Measurements from ENCODE around the gene AK8. TPM values are rescaled to one million over a fixed set of nuclear protein-coding genes. Genes with fewer than 3 reads are reported as not detected.

Gene AK8
- total RNA-seq, 1 donor from 2014 or later: not detected

DNA sequence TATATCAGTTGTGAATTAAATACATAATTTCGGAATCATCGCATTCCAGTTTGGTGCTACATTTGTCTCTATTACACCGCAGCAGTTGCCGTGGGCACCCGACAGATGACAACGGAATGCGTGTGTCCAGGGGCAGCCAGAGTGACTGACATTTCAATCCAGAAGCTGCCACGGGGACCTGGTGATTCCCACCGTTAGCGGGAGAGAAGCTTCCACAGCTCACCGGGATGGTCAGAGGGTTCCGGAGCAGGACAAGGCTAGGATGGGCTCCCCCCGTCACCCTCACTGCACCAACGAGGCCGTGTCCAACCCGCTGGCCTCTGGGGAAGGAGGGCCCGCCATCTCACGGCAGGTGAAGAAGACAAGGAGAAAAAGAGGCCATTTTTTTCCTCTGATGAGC, 121.1 kb downstream of the AK8 start:
- Mint-ChIP-seq H3K27me3 (ENCODE audit: insufficient read depth) (peaks cover 6% of the 10 kb centered on the region), H3K27ac (no peak overlapping the region), H3K4me1 (ENCODE audit: low read depth) (no peaks in the 10 kb centered on the region), H3K4me3 (no peak overlapping the region), H3K36me3 (ENCODE audit: low read depth) (no peaks in the 10 kb centered on the region), H3K9me3 (no peaks in the 10 kb centered on the region)
- no peak for DNase-seq (ENCODE audit: low spot score)
- intact Hi-C loops (cut with micrococcal nuclease): no loop called here

DNA sequence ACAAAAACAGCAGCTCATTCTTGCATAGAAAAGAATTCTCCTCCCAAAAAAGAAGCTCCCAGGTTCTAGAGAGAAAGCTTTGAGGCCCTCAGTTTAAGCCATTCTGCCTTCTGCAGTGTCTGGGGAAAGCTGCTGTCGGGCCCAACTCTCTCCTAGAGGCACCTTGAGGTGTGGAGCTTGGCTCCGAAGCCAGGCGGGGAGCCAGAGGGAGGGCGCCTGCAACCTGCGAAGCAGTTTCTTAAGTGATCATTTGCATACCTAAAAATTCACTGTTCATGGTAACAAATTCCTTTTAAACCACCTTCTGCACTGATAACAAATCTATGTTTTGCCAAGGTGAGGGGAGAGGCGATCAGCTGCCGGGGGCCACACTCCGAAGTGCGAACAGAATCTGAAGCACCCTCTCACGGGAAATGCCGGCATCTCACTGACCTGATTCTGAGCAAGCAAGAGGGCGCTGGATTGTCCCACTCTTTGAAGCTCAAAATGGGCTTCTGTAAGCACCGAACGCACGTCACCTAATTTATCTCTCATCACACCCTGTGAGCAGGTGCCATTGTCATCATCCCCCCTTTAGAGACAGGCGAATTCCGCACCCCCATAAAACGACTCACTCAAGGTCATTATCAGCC, 121.8 kb downstream of the AK8 start:
- no peak overlapping the region for H3K4me3 Mint-ChIP-seq
- no peak overlapping the region for H3K27ac Mint-ChIP-seq
- DNase-seq (ENCODE audit: low spot score): no peak
- intact Hi-C loops (cut with micrococcal nuclease): no loop called here
- H3K27me3 Mint-ChIP-seq (ENCODE audit: insufficient read depth): peaks cover 6% of the 10 kb centered on the region
- no peaks in the 10 kb centered on the region for H3K9me3 Mint-ChIP-seq
- H3K36me3 Mint-ChIP-seq (ENCODE audit: low read depth): no peaks in the 10 kb centered on the region
- no peaks in the 10 kb centered on the region for H3K4me1 Mint-ChIP-seq (ENCODE audit: low read depth)

DNA sequence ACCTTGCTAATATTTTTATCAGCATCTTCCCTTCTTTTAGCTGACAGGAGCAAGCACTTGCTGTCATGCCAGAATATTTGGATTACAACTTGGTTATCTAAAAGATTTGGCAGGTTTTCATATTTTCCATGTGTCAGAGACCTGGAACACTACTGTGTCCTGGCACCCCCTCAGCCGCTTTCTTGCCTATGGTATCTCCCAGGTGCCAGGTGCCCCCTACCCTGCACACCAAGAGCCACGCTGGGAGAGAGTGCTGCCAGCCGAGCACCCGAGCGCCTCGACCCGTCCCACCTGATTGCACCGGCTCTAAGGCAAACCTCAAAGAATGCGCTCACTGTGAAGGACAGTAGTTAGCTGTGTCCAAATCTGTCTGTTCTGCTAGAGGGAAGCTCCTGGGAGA, 123.0 kb downstream of the AK8 start:
- DNase-seq (ENCODE audit: low spot score): no peak
- H3K4me1 Mint-ChIP-seq (ENCODE audit: low read depth): no peaks in the 10 kb centered on the region
- no peaks in the 10 kb centered on the region for H3K9me3 Mint-ChIP-seq
- no peak overlapping the region for H3K4me3 Mint-ChIP-seq
- no peaks in the 10 kb centered on the region for H3K36me3 Mint-ChIP-seq (ENCODE audit: low read depth)
- H3K27ac Mint-ChIP-seq: no peak overlapping the region
- intact Hi-C loops (cut with micrococcal nuclease): no loop called here
- H3K27me3 Mint-ChIP-seq (ENCODE audit: insufficient read depth): peaks cover 6% of the 10 kb centered on the region

DNA sequence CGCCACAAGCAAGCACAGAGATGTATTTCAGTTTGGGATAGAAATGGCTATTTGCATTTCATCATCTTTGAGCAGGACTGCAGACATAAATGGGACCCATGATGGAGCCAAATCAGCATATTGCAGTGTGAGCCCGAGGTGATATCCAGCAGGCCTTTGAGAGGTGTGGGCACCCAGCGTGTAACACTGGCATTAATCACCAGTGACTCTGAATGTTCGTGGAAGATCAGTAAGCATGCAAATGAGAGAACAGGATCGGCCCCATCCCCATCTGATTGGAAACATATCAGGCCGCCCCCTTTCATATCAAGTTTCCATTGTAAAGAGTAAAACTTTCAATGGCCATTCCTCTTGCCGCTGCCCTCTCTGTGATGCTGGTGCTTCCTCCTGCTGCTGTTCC, 123.8 kb downstream of the AK8 start:
- H3K4me1 Mint-ChIP-seq (ENCODE audit: low read depth): no peaks in the 10 kb centered on the region
- H3K36me3 Mint-ChIP-seq (ENCODE audit: low read depth): no peaks in the 10 kb centered on the region
- no peak overlapping the region for H3K4me3 Mint-ChIP-seq
- peaks cover 3% of the 10 kb centered on the region for H3K27me3 Mint-ChIP-seq (ENCODE audit: insufficient read depth)
- intact Hi-C loops (cut with micrococcal nuclease): no loop called here
- no peak overlapping the region for H3K27ac Mint-ChIP-seq
- no peak for DNase-seq (ENCODE audit: low spot score)
- no peaks in the 10 kb centered on the region for H3K9me3 Mint-ChIP-seq

DNA sequence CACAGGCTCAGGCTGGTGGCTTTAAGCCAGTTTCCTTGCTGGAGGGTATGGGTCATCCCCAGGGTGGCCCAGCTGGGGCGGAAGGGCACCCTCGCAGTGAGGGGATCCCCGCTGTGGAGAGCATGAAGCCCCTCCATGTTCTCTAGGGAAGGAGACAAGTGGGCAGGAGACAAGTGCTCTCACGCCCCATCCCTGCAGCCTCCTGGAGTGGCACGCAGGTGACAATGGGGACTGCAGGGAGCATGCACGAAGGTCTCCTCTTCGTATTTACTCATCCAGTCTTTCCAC, 124.5 kb downstream of the AK8 start:
- Mint-ChIP-seq H3K27me3 (ENCODE audit: insufficient read depth) (peaks cover 4% of the 10 kb centered on the region), H3K36me3 (ENCODE audit: low read depth) (no peaks in the 10 kb centered on the region), H3K9me3 (no peaks in the 10 kb centered on the region), H3K4me3 (no peak overlapping the region), H3K4me1 (ENCODE audit: low read depth) (no peaks in the 10 kb centered on the region), H3K27ac (no peak overlapping the region)
- DNase-seq (ENCODE audit: low spot score): no peak
- intact Hi-C loops (cut with micrococcal nuclease): no loop called here

DNA sequence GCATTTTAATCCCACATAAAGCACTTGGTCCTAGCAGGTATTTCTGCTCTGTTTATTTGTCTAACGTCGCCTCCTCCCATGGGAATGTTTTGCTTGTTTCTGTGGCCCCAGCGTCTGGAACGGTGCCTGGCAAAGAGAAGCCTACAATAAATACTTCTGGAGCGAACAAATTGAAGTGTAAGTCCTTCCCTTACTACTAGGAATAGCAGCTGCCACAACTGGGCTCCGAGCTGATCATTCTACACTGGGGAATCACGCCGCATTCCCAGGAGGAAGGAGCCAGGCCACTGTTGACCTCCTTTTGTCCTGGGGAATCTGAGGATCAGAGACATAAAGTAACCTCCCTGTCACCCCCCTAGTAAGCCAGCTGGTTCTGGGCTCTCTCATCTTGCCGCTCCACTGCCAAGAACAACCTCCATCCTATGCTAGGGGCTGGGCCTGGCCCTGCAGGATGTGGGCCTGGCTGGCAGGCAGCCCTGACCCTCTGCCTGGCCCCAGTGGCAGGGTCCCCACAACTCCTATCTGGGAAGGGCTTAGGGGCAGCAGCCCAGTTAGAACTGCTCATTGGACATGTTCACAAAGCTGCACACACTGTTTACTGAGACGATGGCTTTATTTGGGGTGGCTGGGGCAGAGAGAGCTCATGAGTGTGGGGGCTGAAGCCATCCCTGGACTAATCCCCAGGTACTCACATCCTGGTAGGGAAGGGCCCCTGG, 125.0 kb downstream of the AK8 start:
- DNase-seq (ENCODE audit: low spot score): no peak
- Mint-ChIP-seq H3K4me3 (no peak overlapping the region), H3K9me3 (no peaks in the 10 kb centered on the region), H3K27ac (no peak overlapping the region), H3K4me1 (ENCODE audit: low read depth) (no peaks in the 10 kb centered on the region), H3K27me3 (ENCODE audit: insufficient read depth) (peaks cover 5% of the 10 kb centered on the region), H3K36me3 (ENCODE audit: low read depth) (no peaks in the 10 kb centered on the region)
- intact Hi-C loops (cut with micrococcal nuclease): no loop called here

DNA sequence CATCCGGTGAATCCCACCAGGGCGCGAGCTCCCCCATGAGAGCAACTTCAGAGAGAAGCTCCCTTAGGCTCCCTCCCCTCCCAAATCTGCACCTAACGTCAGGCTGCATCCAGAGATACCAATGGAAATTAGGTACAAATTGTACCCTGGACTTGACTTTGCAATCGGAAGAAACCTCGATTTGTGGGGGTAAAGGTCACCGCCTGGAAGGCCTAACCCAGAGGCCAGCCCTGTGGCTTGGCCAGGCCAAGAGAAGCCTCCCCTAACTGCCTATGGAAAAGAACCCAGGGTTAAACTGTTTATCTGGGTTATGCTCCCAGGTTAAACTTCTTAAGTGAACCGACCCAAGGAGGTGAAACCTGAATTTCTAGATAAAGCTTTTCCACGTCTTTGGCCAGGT, 127.4 kb downstream of the AK8 start:
- Mint-ChIP-seq H3K27ac (no peak overlapping the region), H3K27me3 (ENCODE audit: insufficient read depth) (peaks cover 18% of the 10 kb centered on the region), H3K4me1 (ENCODE audit: low read depth) (no peaks in the 10 kb centered on the region), H3K9me3 (no peaks in the 10 kb centered on the region), H3K36me3 (ENCODE audit: low read depth) (no peaks in the 10 kb centered on the region), H3K4me3 (no peak overlapping the region)
- no peak for DNase-seq (ENCODE audit: low spot score)
- intact Hi-C loops (cut with micrococcal nuclease): no loop called here

DNA sequence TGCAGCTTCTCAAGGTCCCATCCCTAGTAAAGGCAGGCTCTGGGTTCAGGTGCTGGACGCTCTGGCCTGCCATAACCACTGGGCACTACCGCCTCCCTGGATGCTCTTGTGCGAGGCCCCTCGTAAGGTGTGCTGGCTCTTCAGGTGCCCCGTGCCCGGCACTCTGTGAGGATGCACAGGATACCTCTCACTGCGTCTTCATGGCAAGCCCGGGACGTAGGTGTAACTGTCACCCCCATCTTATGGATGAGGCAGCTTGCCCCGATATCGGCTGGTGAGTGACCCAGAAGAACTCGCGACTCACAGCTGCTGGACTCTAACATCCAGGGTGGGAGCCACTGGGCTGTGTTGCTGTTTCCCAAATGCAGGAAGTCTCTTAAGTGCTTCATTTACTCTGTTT, 128.8 kb downstream of the AK8 start:
- H3K4me3 Mint-ChIP-seq: no peak overlapping the region
- peaks cover 29% of the 10 kb centered on the region for H3K27me3 Mint-ChIP-seq (ENCODE audit: insufficient read depth)
- no peaks in the 10 kb centered on the region for H3K36me3 Mint-ChIP-seq (ENCODE audit: low read depth)
- no peak overlapping the region for H3K27ac Mint-ChIP-seq
- no peaks in the 10 kb centered on the region for H3K4me1 Mint-ChIP-seq (ENCODE audit: low read depth)
- DNase-seq (ENCODE audit: low spot score): no peak
- intact Hi-C loops (cut with micrococcal nuclease): no loop called here
- H3K9me3 Mint-ChIP-seq: no peaks in the 10 kb centered on the region

DNA sequence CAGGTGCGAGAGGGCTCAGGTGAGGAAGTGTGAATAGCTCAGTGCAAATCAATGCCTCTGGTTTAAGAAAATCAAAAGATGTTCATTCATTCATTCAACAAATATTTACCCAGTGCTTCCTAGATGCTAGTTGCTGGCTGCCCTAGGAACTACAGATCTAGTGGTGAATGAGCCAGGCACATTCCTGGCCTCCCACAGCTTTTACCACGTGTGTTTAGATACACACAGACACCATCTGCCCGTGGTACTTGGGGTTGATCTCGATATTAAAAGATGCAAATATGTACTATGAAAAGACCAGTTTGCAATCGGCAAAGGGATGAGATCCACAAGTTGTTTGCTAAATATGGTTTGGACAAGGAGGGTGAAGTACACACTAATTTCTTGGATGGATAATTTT, 129.6 kb downstream of the AK8 start:
- no peak for DNase-seq (ENCODE audit: low spot score)
- intact Hi-C loops (cut with micrococcal nuclease): no loop called here
- Mint-ChIP-seq H3K9me3 (no peaks in the 10 kb centered on the region), H3K27ac (no peak overlapping the region), H3K27me3 (ENCODE audit: insufficient read depth) (peaks cover 38% of the 10 kb centered on the region), H3K36me3 (ENCODE audit: low read depth) (no peaks in the 10 kb centered on the region), H3K4me1 (ENCODE audit: low read depth) (no peaks in the 10 kb centered on the region), H3K4me3 (no peak overlapping the region)

DNA sequence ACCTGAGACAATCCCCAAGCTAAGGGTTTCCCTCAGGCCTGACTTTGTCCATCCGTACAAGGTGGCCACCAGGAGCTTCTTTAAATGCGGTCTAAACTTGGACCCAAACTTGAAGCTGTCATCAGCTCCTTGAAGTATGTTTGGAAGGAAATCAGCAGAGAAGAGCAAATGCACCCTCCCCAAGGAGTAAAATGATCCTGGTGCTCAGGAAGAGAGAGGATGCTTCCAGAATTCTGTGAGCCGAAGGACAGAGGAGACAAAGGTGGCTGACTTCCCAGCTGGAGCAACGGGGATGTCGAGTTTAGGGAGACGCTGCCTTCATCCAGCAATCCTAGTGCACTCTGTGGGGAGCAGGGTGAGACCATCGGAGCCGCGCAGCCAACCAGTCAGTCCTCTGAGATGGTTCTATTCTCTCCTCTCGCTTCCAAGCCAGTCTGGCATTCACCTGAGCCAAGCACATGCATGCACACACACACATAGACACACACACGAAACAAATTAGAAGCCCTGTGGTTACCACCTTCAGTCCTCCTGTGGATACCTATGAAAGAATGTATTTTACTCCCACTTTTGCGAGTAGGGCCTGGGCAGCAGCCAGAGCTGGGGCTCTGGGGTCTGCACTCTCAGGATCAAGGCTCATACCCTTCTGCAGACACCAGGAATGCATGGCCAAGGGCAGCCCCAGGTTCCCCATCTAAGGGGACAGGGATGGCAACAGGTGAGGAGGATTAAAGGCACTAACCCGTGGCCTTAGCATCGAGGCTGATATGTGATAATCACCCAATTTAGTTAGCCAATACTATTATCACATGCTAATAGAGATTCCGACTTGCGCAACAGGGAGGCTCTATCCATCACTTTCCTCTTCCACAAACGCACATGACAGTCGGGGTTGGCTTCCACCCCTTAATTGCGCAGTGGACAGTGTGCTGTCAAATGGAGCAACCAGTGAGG, 132.1 kb downstream of the AK8 start:
- Mint-ChIP-seq H3K27me3 (ENCODE audit: insufficient read depth) (peaks cover 44% of the 10 kb centered on the region), H3K36me3 (ENCODE audit: low read depth) (no peaks in the 10 kb centered on the region), H3K4me3 (no peak overlapping the region), H3K9me3 (no peaks in the 10 kb centered on the region), H3K4me1 (ENCODE audit: low read depth) (no peaks in the 10 kb centered on the region), H3K27ac (no peak overlapping the region)
- DNase-seq (ENCODE audit: low spot score): no peak
- intact Hi-C loops (cut with micrococcal nuclease): no loop called here

DNA sequence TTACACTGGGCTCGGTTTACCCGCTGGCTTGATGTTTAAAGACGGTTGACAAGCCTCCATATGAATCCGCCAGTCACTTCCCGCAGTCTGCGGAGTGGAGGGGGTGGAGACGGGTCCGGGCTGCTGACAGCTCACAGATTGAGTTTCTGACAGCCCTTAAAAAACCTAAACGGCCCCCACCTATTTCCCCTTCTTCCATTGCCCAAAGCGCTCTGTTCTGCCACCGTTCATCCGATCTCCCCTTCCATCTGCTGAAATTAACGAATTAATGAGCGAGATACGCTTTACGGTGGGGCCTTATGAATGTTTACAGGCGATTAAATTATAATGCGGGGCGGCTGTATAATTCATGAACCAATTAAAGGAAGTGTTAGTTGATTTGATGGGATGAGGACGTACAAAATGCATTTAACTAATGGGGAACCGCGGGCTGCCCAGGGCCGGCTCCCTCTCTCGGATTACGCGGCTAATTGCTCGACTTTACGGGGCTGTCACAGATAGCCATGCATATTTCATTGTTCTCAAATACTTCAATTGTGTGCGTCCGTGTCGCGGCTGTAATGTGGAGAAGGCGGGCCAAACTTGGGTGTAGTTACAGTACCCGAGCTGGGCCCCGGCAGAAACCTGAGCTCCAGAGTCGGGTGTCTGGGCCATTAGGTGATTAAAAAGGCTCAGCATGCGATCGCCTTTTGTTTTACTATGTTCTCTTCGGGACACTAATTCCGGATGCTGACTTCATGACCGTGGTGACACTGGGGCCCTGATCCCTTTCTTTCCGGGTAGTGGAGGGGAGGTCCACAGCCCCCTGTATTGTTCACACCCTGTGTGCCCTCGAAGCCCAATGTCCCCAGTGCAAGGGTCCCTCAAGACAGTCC, 133.0 kb downstream of the AK8 start:
- Mint-ChIP-seq H3K27me3 (ENCODE audit: insufficient read depth) (peaks cover 45% of the 10 kb centered on the region), H3K27ac (peak overlapping the region; percentile 8), H3K36me3 (ENCODE audit: low read depth) (no peaks in the 10 kb centered on the region), H3K4me3 (no peak overlapping the region), H3K4me1 (ENCODE audit: low read depth) (no peaks in the 10 kb centered on the region), H3K9me3 (no peaks in the 10 kb centered on the region)
- intact Hi-C loops (cut with micrococcal nuclease): no loop called here
- DNase-seq (ENCODE audit: low spot score): no peak

DNA sequence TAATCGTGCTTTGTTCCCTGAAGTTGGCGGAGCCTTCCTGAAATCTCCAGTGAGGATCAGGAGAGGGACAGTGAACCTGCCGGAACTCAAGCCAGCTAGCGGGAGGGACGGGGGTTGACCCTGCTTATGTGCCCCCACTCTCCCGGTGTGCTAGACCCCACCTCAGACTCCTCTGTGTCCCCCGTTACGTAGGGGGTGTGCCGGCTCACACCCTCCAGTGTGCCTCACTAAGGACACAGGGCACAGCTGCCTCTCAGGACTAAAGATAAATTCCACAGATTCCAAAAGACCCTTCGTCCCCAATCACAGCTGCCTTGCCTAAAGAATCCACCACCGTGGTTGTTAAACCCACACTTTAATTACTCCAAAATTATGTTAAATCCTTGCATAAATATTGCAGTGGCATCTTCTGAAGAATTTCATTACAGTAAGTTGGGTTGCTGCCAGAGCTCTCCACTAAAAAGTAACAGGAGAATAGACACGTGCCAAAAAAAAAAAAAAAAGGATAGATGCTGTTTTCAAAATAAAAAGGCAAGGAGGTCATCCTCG, 134.1 kb downstream of the AK8 start:
- Mint-ChIP-seq H3K27ac (no peak overlapping the region), H3K4me3 (no peak overlapping the region), H3K27me3 (ENCODE audit: insufficient read depth) (peaks cover 45% of the 10 kb centered on the region), H3K9me3 (no peaks in the 10 kb centered on the region), H3K36me3 (ENCODE audit: low read depth) (no peaks in the 10 kb centered on the region), H3K4me1 (ENCODE audit: low read depth) (no peaks in the 10 kb centered on the region)
- intact Hi-C loops (cut with micrococcal nuclease): no loop called here
- no peak for DNase-seq (ENCODE audit: low spot score)

All from activated T-helper 1 cell treated with anti-CD3 and anti-CD28 coated beads, Interleukin-12 subunit alpha, Interleukin-12 subunit beta, Interleukin-2, Interleukin-4 antibody, amounts not matched to agents 30 ng/mL and 10 ng/mL and 1 ng/mL, durations not matched to agents 14 hours and 24 hours and 36 hours (primary cell).